ENCODE measurements around the gene ST3GAL3. TPM values are rescaled to one million over a fixed set of nuclear protein-coding genes. Genes with fewer than 3 reads are reported as not detected.

Gene ST3GAL3
- total RNA-seq, 1 donor from 2014 or later: 25.1 TPM

DNA sequence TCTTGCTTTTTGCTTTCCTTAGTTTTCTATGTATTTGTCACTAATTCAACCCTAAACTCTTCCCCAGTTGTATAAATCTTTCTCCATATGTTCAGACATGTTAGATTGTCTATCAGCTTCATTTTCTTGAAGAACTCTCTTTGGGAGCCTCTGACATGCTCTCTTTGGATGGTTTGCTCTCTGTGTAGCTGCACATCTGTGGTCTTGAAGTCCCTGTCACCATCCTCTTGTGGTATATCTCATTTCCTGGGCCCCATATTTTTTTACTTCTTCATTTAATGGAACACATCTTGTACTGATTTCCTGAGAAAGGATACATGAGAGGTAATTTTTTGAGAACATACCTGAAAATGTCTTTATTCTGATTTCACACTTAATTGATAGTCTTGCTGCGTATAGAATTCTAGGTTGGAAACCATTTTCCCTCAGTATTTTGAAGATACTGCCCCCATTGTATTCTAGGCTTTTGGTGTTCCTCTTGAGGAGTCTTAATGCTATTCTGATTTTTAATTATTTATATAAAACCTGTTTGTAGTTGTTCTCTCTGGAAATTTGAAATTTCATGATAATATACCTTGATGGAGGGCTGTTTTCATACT lies 72.6 kb downstream of the ST3GAL3 start:
- H3K27me3 ChIP-seq (ENCODE audit: control insufficient read depth in 3 of 3, insufficient read depth in 3 of 3, low read length in 3 of 3): no peaks in the 10 kb centered on the region
- H3K36me3 ChIP-seq (ENCODE audit: control insufficient read depth in 3 of 3, insufficient read depth in 3 of 3, low read length in 3 of 3): no peaks in the 10 kb centered on the region
- H3K9me3 ChIP-seq (ENCODE audit: control insufficient read depth in 3 of 3, low read length in 3 of 3): no peaks in the 10 kb centered on the region
- H3K4me1 ChIP-seq (ENCODE audit: control insufficient read depth in 3 of 3, insufficient read depth in 3 of 3, low read length in 3 of 3): peaks cover 18 to 35% (median 20%) of the 10 kb centered on the region in 3 donors
- no peak overlapping the region for H3K27ac ChIP-seq (ENCODE audit: low read depth, low read length)
- no peak overlapping the region for H3K4me3 ChIP-seq (ENCODE audit: low read length in 3 of 3)
- H3K9ac ChIP-seq (ENCODE audit: low read depth in 1 of 3, low read length in 3 of 3): no peak overlapping the region

DNA sequence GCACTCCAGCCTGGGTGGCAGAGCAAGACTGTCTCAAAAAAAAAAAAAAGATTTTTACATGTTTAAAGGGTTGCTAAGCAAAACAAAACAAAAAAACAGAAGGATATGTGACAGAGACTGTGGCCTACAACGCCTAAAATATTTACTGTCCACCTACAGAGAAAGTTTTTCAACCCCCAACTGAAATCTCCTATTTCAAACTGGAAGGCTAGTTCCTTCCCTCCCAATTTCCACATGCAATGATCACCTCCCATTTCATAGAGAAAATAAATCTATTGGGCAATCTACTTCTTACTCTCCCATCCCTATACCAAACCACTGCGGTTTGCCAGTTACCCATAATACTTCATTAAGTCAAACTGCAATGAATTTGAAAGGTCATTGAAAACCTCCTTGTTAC lies 74.2 kb downstream of the ST3GAL3 start:
- Histone ChIP-seq H3K4me1 (ENCODE audit: control insufficient read depth in 3 of 3, insufficient read depth in 3 of 3, low read length in 3 of 3) (peaks cover 17 to 43% (median 29%) of the 10 kb centered on the region in 3 donors), H3K9ac (ENCODE audit: low read depth in 1 of 3, low read length in 3 of 3) (no peak overlapping the region), H3K4me3 (ENCODE audit: low read length in 3 of 3) (no peak overlapping the region), H3K9me3 (ENCODE audit: control insufficient read depth in 3 of 3, low read length in 3 of 3) (no peaks in the 10 kb centered on the region), H3K27me3 (ENCODE audit: control insufficient read depth in 3 of 3, insufficient read depth in 3 of 3, low read length in 3 of 3) (no peaks in the 10 kb centered on the region), H3K27ac (ENCODE audit: low read depth, low read length) (peak overlapping the region; percentile 36), H3K36me3 (ENCODE audit: control insufficient read depth in 3 of 3, insufficient read depth in 3 of 3, low read length in 3 of 3) (no peaks in the 10 kb centered on the region)

DNA sequence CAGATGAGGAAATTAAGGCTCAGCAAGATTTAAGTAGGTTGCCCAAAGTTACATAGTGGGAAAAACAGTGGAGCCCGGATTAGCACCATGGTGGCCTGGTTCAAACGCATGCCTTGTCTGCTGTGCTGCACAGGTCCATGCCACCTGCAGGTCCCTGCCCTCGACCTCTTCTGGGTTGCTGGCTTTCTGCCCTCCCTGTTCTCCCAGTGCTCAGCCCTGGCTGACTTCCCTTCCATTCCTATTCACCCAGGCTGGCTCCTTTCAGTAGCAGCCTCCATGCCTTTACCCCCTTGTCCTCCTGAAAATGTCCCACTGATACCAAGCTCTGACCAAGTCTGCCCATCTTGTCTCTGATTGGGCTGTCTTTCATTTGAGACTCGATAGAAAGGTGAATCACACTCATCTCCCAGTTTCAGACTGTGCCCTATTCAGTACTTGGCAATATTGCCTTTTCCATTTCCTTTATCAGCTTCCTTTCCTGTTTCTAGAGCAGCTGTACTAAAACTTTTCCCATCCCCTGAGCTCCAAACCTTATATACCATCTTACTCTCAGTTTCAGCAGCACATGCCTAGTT lies 75.8 kb downstream of the ST3GAL3 start:
- Histone ChIP-seq H3K36me3 (ENCODE audit: control insufficient read depth in 3 of 3, insufficient read depth in 3 of 3, low read length in 3 of 3) (no peaks in the 10 kb centered on the region), H3K27me3 (ENCODE audit: control insufficient read depth in 3 of 3, insufficient read depth in 3 of 3, low read length in 3 of 3) (no peaks in the 10 kb centered on the region), H3K9ac (ENCODE audit: low read depth in 1 of 3, low read length in 3 of 3) (no peak overlapping the region), H3K4me3 (ENCODE audit: low read length in 3 of 3) (no peak overlapping the region), H3K9me3 (ENCODE audit: control insufficient read depth in 3 of 3, low read length in 3 of 3) (no peaks in the 10 kb centered on the region), H3K4me1 (ENCODE audit: control insufficient read depth in 3 of 3, insufficient read depth in 3 of 3, low read length in 3 of 3) (peaks cover 14 to 49% (median 33%) of the 10 kb centered on the region in 3 donors), H3K27ac (ENCODE audit: low read depth, low read length) (peak overlapping the region; percentile 73)

DNA sequence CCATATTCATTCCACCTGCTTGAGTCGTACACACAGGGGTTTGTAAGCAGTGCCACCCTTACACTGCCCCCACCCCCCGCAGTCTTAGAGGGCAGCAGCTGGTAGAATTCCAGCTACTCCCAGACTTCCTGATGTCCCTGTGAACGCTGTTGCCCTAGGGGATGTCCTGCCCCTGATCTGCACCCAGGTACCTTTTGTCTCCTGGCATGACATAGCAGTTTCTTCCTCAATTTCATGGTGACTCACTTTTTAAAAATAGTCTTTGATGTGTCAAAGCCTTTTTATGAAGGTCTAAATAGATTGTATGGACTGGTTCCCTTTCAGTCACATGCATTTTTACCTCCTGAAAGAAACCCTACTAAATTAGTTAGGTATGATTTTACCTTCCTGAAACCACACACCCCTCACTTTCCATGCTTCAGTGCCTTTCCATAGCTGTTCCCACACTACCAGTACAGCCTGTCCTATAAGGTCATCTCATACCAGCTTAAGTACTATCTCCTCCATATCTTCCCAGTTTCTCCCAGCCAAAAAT lies 76.4 kb downstream of the ST3GAL3 start:
- Histone ChIP-seq H3K9ac (ENCODE audit: low read depth in 1 of 3, low read length in 3 of 3) (no peak overlapping the region), H3K4me1 (ENCODE audit: control insufficient read depth in 3 of 3, insufficient read depth in 3 of 3, low read length in 3 of 3) (peaks cover 14 to 49% (median 33%) of the 10 kb centered on the region in 3 donors), H3K9me3 (ENCODE audit: control insufficient read depth in 3 of 3, low read length in 3 of 3) (no peaks in the 10 kb centered on the region), H3K4me3 (ENCODE audit: low read length in 3 of 3) (no peak overlapping the region), H3K27me3 (ENCODE audit: control insufficient read depth in 3 of 3, insufficient read depth in 3 of 3, low read length in 3 of 3) (no peaks in the 10 kb centered on the region), H3K27ac (ENCODE audit: low read depth, low read length) (peak overlapping the region; percentile 73), H3K36me3 (ENCODE audit: control insufficient read depth in 3 of 3, insufficient read depth in 3 of 3, low read length in 3 of 3) (no peaks in the 10 kb centered on the region)

DNA sequence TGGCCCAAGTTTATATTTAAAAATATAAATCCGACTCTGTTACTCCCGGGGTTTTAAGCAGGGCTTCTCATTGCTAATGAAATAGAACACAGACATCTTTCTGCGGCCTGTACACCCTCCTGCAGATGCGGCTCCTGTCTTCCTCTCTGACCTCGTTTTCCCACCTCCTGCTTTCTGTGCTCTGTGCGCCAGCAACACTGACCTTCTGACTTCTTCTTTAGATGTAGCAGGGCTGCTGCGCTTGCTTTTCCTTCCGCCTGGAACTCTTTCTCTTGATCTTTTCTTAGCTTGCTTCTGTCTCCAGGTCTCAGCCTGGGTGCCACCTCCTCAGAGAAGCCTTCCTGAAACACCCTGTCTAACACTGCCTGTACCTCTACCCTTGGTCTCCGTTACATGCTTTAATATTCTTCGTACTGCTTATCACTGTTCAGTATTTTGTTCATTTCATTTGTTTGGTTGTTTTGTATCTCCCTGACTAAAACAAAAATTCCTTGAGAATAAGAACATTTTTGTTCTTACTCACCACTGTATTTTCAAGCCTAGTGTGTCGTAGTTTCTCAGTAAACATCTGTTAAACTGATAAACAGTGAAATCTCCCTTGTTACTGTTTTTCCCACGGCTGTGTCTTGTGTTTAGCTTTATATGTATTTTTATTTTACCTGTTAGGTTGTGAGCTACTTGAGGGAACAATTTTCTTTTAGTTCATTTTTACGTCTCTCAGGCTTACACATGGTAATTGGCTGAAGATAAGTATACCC lies 79.0 kb downstream of the ST3GAL3 start:
- H3K36me3 ChIP-seq (ENCODE audit: control insufficient read depth in 3 of 3, insufficient read depth in 3 of 3, low read length in 3 of 3): no peaks in the 10 kb centered on the region
- no peaks in the 10 kb centered on the region for H3K9me3 ChIP-seq (ENCODE audit: control insufficient read depth in 3 of 3, low read length in 3 of 3)
- H3K4me1 ChIP-seq (ENCODE audit: control insufficient read depth in 3 of 3, insufficient read depth in 3 of 3, low read length in 3 of 3): peaks cover 14 to 49% (median 33%) of the 10 kb centered on the region in 3 donors
- no peaks in the 10 kb centered on the region for H3K27me3 ChIP-seq (ENCODE audit: control insufficient read depth in 3 of 3, insufficient read depth in 3 of 3, low read length in 3 of 3)
- H3K4me3 ChIP-seq (ENCODE audit: low read length in 3 of 3): no peak overlapping the region
- H3K27ac ChIP-seq (ENCODE audit: low read depth, low read length): peak overlapping the region; percentile 43
- H3K9ac ChIP-seq (ENCODE audit: low read depth in 1 of 3, low read length in 3 of 3): peak overlapping the region in 1 of 3 donors; percentile 17

DNA sequence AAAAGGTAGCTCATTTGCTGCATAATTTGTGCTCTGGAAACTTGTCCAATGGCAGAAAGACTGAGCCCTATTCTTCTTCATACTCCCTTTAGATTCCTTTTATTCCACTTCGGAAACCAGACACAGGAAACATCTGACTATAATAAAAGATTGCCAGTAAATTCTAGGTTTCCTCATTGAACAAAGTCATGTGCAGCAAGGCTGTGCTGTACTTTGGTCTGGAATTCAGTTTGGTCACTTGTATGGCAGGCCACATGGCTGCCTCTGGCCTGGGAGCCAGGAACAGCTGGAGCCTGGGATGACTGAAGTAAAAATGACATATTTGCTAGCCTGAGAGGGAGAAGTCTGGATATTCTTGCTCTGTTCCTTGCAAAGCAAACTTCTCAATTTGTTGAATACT lies 79.6 kb downstream of the ST3GAL3 start:
- Histone ChIP-seq H3K9ac (ENCODE audit: low read depth in 1 of 3, low read length in 3 of 3) (no peak overlapping the region), H3K36me3 (ENCODE audit: control insufficient read depth in 3 of 3, insufficient read depth in 3 of 3, low read length in 3 of 3) (no peaks in the 10 kb centered on the region)

DNA sequence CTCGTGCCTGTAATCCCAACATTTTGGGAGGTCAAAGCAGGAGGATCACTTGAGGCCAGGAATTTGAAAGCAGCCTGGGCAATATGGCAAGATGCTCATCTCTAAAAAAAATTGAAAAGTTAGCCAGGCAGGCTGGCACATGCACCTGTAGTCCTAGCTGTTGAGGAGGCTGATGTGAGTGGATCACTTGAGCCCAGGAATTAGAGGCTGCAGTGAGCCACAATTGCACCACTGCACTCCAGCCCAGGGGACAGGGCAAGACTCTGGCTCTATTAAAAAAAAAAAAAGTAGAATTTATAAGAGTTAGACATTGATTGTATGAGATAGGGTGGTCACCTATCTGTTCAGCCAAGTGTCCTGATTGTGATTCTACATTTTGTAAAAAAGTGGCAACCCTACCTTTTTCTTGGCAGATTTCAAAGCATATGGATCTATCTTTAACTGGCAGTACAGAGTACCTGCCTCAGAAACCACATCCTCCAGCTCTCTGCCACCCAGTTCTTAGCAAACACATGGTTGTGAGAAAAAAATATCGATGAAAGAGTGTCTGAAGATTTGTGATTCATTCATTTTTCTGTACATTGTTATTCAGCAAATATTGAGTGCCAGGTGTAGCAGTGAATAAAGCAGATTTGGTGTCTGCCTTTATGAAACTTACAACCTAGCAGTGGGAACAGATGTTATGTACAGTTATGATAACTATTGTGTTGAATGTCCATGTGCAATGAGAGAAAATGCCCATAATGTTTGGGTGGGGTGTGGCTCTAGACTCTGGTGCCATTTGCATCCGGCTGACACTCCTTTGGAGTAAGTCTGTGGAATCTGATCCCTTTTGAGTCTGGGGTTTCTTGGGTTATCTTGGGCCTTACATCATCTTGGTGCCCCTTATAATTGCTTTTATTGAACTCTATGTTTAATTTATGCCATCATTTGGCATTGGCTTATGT lies 82.5 kb downstream of the ST3GAL3 start:
- H3K9me3 ChIP-seq (ENCODE audit: control insufficient read depth in 3 of 3, low read length in 3 of 3): no peaks in the 10 kb centered on the region
- no peak overlapping the region for H3K4me3 ChIP-seq (ENCODE audit: low read length in 3 of 3)
- H3K27me3 ChIP-seq (ENCODE audit: control insufficient read depth in 3 of 3, insufficient read depth in 3 of 3, low read length in 3 of 3): no peaks in the 10 kb centered on the region
- peaks cover 4 to 24% (median 19%) of the 10 kb centered on the region in 3 donors for H3K4me1 ChIP-seq (ENCODE audit: control insufficient read depth in 3 of 3, insufficient read depth in 3 of 3, low read length in 3 of 3)
- H3K9ac ChIP-seq (ENCODE audit: low read depth in 1 of 3, low read length in 3 of 3): no peak overlapping the region
- H3K36me3 ChIP-seq (ENCODE audit: control insufficient read depth in 3 of 3, insufficient read depth in 3 of 3, low read length in 3 of 3): peaks cover 5 to 6% (median 5%) of the 10 kb centered on the region in 3 donors
- no peak overlapping the region for H3K27ac ChIP-seq (ENCODE audit: low read depth, low read length)

More for the DNA sequence above, 79.6 kb downstream of the ST3GAL3 start:
- Histone ChIP-seq H3K4me3 (ENCODE audit: low read length in 3 of 3) (no peak overlapping the region), H3K4me1 (ENCODE audit: control insufficient read depth in 3 of 3, insufficient read depth in 3 of 3, low read length in 3 of 3) (peaks cover 12 to 46% (median 33%) of the 10 kb centered on the region in 3 donors), H3K9me3 (ENCODE audit: control insufficient read depth in 3 of 3, low read length in 3 of 3) (no peaks in the 10 kb centered on the region), H3K27ac (ENCODE audit: low read depth, low read length) (peak overlapping the region; percentile 43), H3K27me3 (ENCODE audit: control insufficient read depth in 3 of 3, insufficient read depth in 3 of 3, low read length in 3 of 3) (no peaks in the 10 kb centered on the region)

DNA sequence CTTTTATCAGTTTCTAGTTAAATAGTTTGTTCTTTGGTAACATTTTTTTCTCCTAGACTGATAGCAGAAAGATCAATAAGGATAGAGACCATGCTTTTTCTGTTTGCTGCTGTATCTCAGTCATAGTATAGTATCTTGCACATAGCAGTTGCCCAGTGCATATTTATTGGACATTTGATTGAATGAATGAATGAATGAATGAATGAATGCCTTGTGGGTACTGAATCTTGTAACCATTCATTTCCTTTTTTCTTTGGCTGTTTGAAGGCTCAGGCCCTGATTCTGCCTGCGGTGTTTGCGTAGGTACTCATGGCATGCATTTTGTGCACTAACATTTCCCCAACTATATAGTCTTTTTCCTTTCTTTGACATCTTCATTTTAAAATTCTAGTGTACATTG lies 83.9 kb downstream of the ST3GAL3 start:
- H3K27ac ChIP-seq (ENCODE audit: low read depth, low read length): no peak overlapping the region
- H3K27me3 ChIP-seq (ENCODE audit: control insufficient read depth in 3 of 3, insufficient read depth in 3 of 3, low read length in 3 of 3): no peaks in the 10 kb centered on the region
- no peak overlapping the region for H3K4me3 ChIP-seq (ENCODE audit: low read length in 3 of 3)
- no peak overlapping the region for H3K9ac ChIP-seq (ENCODE audit: low read depth in 1 of 3, low read length in 3 of 3)
- peaks cover 0 to 13% (median 10%) of the 10 kb centered on the region in 3 donors for H3K4me1 ChIP-seq (ENCODE audit: control insufficient read depth in 3 of 3, insufficient read depth in 3 of 3, low read length in 3 of 3)
- no peaks in the 10 kb centered on the region for H3K9me3 ChIP-seq (ENCODE audit: control insufficient read depth in 3 of 3, low read length in 3 of 3)
- H3K36me3 ChIP-seq (ENCODE audit: control insufficient read depth in 3 of 3, insufficient read depth in 3 of 3, low read length in 3 of 3): peaks cover 5 to 6% (median 5%) of the 10 kb centered on the region in 3 donors

DNA sequence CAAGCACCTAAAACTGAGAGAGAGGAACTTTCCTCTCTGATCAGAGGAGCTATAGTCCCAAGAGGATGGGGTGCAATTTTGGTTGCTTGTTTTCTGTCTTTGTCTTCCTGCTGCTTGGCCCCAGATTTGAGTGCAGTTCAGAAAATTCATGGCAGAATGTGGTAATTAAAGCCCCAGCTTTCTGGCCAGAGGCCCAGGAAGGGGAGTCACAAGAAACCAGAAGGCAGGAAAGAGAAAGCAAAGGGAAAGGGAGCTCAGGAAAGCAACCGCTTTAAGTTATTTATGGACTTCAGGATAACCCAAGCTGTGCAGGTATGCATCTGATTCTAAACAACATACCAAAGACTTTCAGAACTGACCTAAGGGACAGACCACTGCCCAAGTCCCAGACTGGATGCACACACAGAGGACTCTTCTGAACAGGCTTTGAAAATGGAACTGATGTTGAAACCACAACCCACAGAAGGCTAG lies 88.8 kb downstream of the ST3GAL3 start:
- no peak overlapping the region for H3K27ac ChIP-seq (ENCODE audit: low read depth, low read length)
- no peaks in the 10 kb centered on the region for H3K9me3 ChIP-seq (ENCODE audit: control insufficient read depth in 3 of 3, low read length in 3 of 3)
- H3K36me3 ChIP-seq (ENCODE audit: control insufficient read depth in 3 of 3, insufficient read depth in 3 of 3, low read length in 3 of 3): peaks cover 5 to 11% (median 10%) of the 10 kb centered on the region in 3 donors
- H3K9ac ChIP-seq (ENCODE audit: low read depth in 1 of 3, low read length in 3 of 3): no peak overlapping the region
- no peaks in the 10 kb centered on the region for H3K27me3 ChIP-seq (ENCODE audit: control insufficient read depth in 3 of 3, insufficient read depth in 3 of 3, low read length in 3 of 3)
- H3K4me3 ChIP-seq (ENCODE audit: low read length in 3 of 3): no peak overlapping the region
- peaks cover 0 to 4% (median 0%) of the 10 kb centered on the region in 3 donors for H3K4me1 ChIP-seq (ENCODE audit: control insufficient read depth in 3 of 3, insufficient read depth in 3 of 3, low read length in 3 of 3)

All from skeletal muscle tissue (tissue), 4 donors.